Body of pancreas (tissue), 4 donors: ENCODE data around the gene WDR81. TPM values are rescaled to one million over a fixed set of nuclear protein-coding genes. Genes with fewer than 3 reads are reported as not detected.

ENCODE experiments used
- ATAC-seq: fragments of 150-250 bp; one replicate; pipeline ENCODE4 v1.9.1; 2016
- DNase-seq, 4 donors: peaks; one replicate each; pipeline ENCODE4 v3.0.0-alpha.2; 2019
- H3K27ac ChIP-seq, 4 donors: fragments of 200-600 bp; sonication (generic); 1 replicate in 3 of 4; 2 replicates in 1 of 4; pipeline versions ENCODE4 v1.5.1 to v1.6.1; 2016 to 2019; ENCODE audit warnings: mild to moderate bottlenecking in 1 of 4, mixed read lengths in 1 of 4, moderate library complexity in 1 of 4
- H3K27me3 ChIP-seq, 2 donors: fragments of 200-600 bp; sonication (generic); one replicate each; pipeline ENCODE4 v1.6.0; 2016; ENCODE audit warnings: mild to moderate bottlenecking in 1 of 2
- H3K36me3 ChIP-seq, 2 donors: fragments of 200-600 bp; sonication (generic); replicated peaks in 1 of 2; 2 replicates each; pipeline ENCODE4 v1.5.1; 2016; ENCODE audit warnings: low read depth in 2 of 2; ENCODE audit not compliant: insufficient read depth in 1 of 2
- H3K4me1 ChIP-seq: fragments of 200-600 bp; sonication (generic); one replicate; pipeline ENCODE4 v1.6.0; 2016
- H3K4me3 ChIP-seq, 2 donors: fragments of 200-600 bp; sonication (generic); 1 replicate in 1 of 2; 2 replicates in 1 of 2; pipeline ENCODE4 v1.5.1; 2016 to 2019
- H3K9me3 ChIP-seq, 3 donors: fragments of 200-600 bp; sonication (generic); 1 replicate in 2 of 3; 2 replicates in 1 of 3; pipeline ENCODE4 v1.5.1; 2016
- CTCF ChIP-seq, 7 experiments: fragments of 450-650 bp in 4 of 7; fragments of 200-600 bp in 3 of 7; sonication (generic) in 3 of 7; IDR thresholded peaks; one replicate each; pipeline ENCODE4 v1.5.1; 2016 to 2019; ENCODE audit warnings: antibody characterized with exemption in 7 of 7
- POLR2A ChIP-seq, 3 donors: fragments of 450-650 bp; IDR thresholded peaks; one replicate each; pipeline ENCODE4 v1.6.1; 2016; ENCODE audit warnings: antibody characterized with exemption in 3 of 3, mild to moderate bottlenecking in 2 of 3
- WGBS, 2 donors: methylation state at CpG; one replicate each; pipeline ENCODE4 v1.1.5; 2017; 5-methylcytosine and 5-hydroxymethylcytosine counted together
- intact Hi-C: fragments of 100-400 bp; cut with DNase I; formaldehyde crosslinking; loops from one replicate; pipeline ENCODE4 v1.15.1; 2023
- total RNA-seq, 2 donors: library from RNA; depleted of rRNA; stranded (reverse); fragments of >200 nt; gene quantifications; one replicate each; pipeline ENCODE4 v1.1.0, GENCODE V29; 2016

Gene WDR81
- total RNA-seq, 2 donors from 2014 or later: 15.6 to 31.6 TPM

- intact Hi-C loops: no loop called here
Observed at GRCh38 chr17:1755827-1756262, 31.3 kb downstream of the WDR81 start.

GRCh38 chr17:1758807-1759206 lies 34.3 kb downstream of the WDR81 start:
- no peaks in the 10 kb centered on the region for H3K27me3 ChIP-seq
- ATAC-seq: no peak
- 68 to 85% methylated on average over 15 of the region's 15 CpGs for WGBS, 2 donors
- H3K4me3 ChIP-seq: no peak overlapping the region
- no peak for TF ChIP-seq CTCF (IDR thresholded peaks at IDR 0.05)
- TF ChIP-seq POLR2A (IDR thresholded peaks at IDR 0.05): no peak
- DNase-seq: peak in 1 of 4 donors; percentile 40
- H3K9me3 ChIP-seq: no peaks in the 10 kb centered on the region
- intact Hi-C loops: no loop called here
- peaks cover 18% of the 10 kb centered on the region for H3K4me1 ChIP-seq
- H3K36me3 ChIP-seq: no peaks in the 10 kb centered on the region
- peak overlapping the region in 1 of 4 donors; percentile 28 for H3K27ac ChIP-seq

More at GRCh38 chr17:1755827-1756262, 31.3 kb downstream of the WDR81 start:
- Histone ChIP-seq H3K9me3 (no peaks in the 10 kb centered on the region), H3K36me3 (no peaks in the 10 kb centered on the region), H3K4me3 (no peak overlapping the region), H3K27ac (no peak overlapping the region), H3K4me1 (peaks cover 19% of the 10 kb centered on the region), H3K27me3 (no peaks in the 10 kb centered on the region)
- ATAC-seq (no peak), DNase-seq (no peak)
- WGBS, 2 donors: 75% methylated on average over 16 to 17 of the region's 17 CpGs
- TF ChIP-seq CTCF (IDR thresholded peaks at IDR 0.05): no peak
- TF ChIP-seq POLR2A (IDR thresholded peaks at IDR 0.05): no peak

GRCh38 chr17:1759529-1759928 lies 35.0 kb downstream of the WDR81 start:
- no peak for ATAC-seq
- intact Hi-C loops: no loop called here
- Histone ChIP-seq H3K4me3 (no peak overlapping the region), H3K4me1 (peaks cover 22% of the 10 kb centered on the region), H3K27me3 (no peaks in the 10 kb centered on the region), H3K27ac (no peak overlapping the region), H3K36me3 (no peaks in the 10 kb centered on the region), H3K9me3 (no peaks in the 10 kb centered on the region)
- WGBS, 2 donors: 76 to 82% methylated on average over 5 of the region's 5 CpGs
- DNase-seq: no peak
- no peak for TF ChIP-seq POLR2A (IDR thresholded peaks at IDR 0.05)
- no peak for TF ChIP-seq CTCF (IDR thresholded peaks at IDR 0.05)

- WGBS, 2 donors: 54 to 56% methylated on average over 9 to 21 of the region's 21 CpGs
- intact Hi-C loops: no loop called here
Observed at GRCh38 chr17:1762233-1762900, 37.9 kb downstream of the WDR81 start.

More at GRCh38 chr17:1762233-1762900, 37.9 kb downstream of the WDR81 start:
- DNase-seq (peak in 2 of 4 donors; percentile 8 to 45), ATAC-seq (peak; percentile 51)
- Histone ChIP-seq H3K9me3 (no peaks in the 10 kb centered on the region), H3K36me3 (no peaks in the 10 kb centered on the region), H3K4me1 (peaks cover 22% of the 10 kb centered on the region), H3K27me3 (no peaks in the 10 kb centered on the region), H3K27ac (peak overlapping the region in 3 of 4 donors; percentile 12 to 72 (median 69)), H3K4me3 (peak overlapping the region in 1 of 2 donors; percentile 5)
- TF ChIP-seq CTCF (IDR thresholded peaks at IDR 0.05) (no peak), POLR2A (IDR thresholded peaks at IDR 0.05) (no peak)
